DND-41 (cell line): ENCODE measurements around the gene CC2D2A.

Source experiments
- ATAC-seq: fragments of 200-7000 bp; cut with Tn5 transposase; 3 replicates; pipeline ENCODE4 v1.9.1; 2021; ENCODE audit warnings: low read depth; ENCODE audit not compliant: insufficient read depth
- DNase-seq: peaks from one replicate; pipeline ENCODE4 v3.0.0-alpha.2; 2020
- H2AFZ ChIP-seq: 2 replicates; pipeline ENCODE4 v1.6.0; 2012; ENCODE audit warnings: low read depth, low read length
- H3K27ac ChIP-seq: 2 replicates; pipeline ENCODE4 v1.5.1; 2012; ENCODE audit warnings: low read length, inconsistent platforms
- H3K27me3 ChIP-seq: fragments of 200-600 bp; sonication (generic); 2 replicates; pipeline ENCODE4 v1.6.0; 2012; ENCODE audit warnings: low read length, mild to moderate bottlenecking, inconsistent platforms; ENCODE audit not compliant: insufficient read depth, poor library complexity
- H3K36me3 ChIP-seq: 2 replicates; pipeline ENCODE4 v1.5.1; 2012; ENCODE audit warnings: low read length, inconsistent platforms; ENCODE audit not compliant: insufficient read depth
- H3K4me1 ChIP-seq: 2 replicates; pipeline ENCODE4 v1.5.1; 2012; ENCODE audit warnings: mild to moderate bottlenecking, low read length; ENCODE audit not compliant: insufficient read depth
- H3K4me2 ChIP-seq: 2 replicates; pipeline ENCODE4 v1.6.0; 2012; ENCODE audit warnings: mild to moderate bottlenecking, moderate library complexity, low read length, inconsistent platforms; ENCODE audit not compliant: insufficient read depth
- H3K4me3 ChIP-seq, 2 experiments: fragments of 200-600 bp in 1 of 2; shearing (Covaris generic) in 1 of 2; 2 replicates each; pipeline ENCODE4 v1.5.1; 2012 to 2016; ENCODE audit warnings: inconsistent platforms in 2 of 2, low read length in 2 of 2, mild to moderate bottlenecking in 2 of 2, low read depth in 1 of 2, moderate library complexity in 1 of 2
- H3K79me2 ChIP-seq: 2 replicates; pipeline ENCODE4 v1.6.0; 2012; ENCODE audit warnings: low read length, inconsistent platforms; ENCODE audit not compliant: insufficient read depth
- H3K9ac ChIP-seq: 2 replicates; pipeline ENCODE4 v1.6.0; 2012; ENCODE audit warnings: low read depth, mild to moderate bottlenecking, inconsistent platforms, low read length, moderate library complexity
- H3K9me3 ChIP-seq: 2 replicates; pipeline ENCODE4 v1.5.1; 2012; ENCODE audit warnings: low read length, moderate library complexity, mild to moderate bottlenecking, inconsistent platforms; ENCODE audit not compliant: insufficient read depth, severe bottlenecking
- H4K20me1 ChIP-seq: 2 replicates; pipeline ENCODE4 v1.6.0; 2012; ENCODE audit warnings: low read length; ENCODE audit not compliant: insufficient read depth
- CTCF ChIP-seq: IDR thresholded peaks from 2 replicates; pipeline ENCODE4 v1.5.1; 2012; ENCODE audit warnings: borderline replicate concordance, low read length, moderate library complexity, mild to moderate bottlenecking; ENCODE audit not compliant: poor library complexity, severe bottlenecking; ENCODE audit errors: extremely low read depth
- EZH2 ChIP-seq: IDR thresholded peaks from 3 replicates; pipeline ENCODE4 v1.6.1; 2012; ENCODE audit warnings: borderline replicate concordance, low read depth, mild to moderate bottlenecking, moderate library complexity, low read length, inconsistent platforms; ENCODE audit not compliant: severe bottlenecking

CC2D2A gene

GRCh38 chr4:15544248-15544729, 74.6 kb downstream of the CC2D2A start:
- Histone ChIP-seq H3K9ac (no peak overlapping the region), H3K27me3 (no peaks in the 10 kb centered on the region), H3K4me1 (peaks cover 21% of the 10 kb centered on the region), H3K4me2 (no peak overlapping the region), H2AFZ (no peak overlapping the region), H3K27ac (no peak overlapping the region), H4K20me1 (no peaks in the 10 kb centered on the region), H3K36me3 (no peaks in the 10 kb centered on the region), H3K9me3 (no peaks in the 10 kb centered on the region), H3K4me3 (no peak overlapping the region), H3K79me2 (no peaks in the 10 kb centered on the region)
- DNase-seq: peak; percentile 39
- peak; percentile 38 for ATAC-seq
- TF ChIP-seq CTCF (no peak), EZH2 (no peak)

GRCh38 chr4:15545371-15545770, 75.7 kb downstream of the CC2D2A start:
- no peaks in the 10 kb centered on the region for H4K20me1 ChIP-seq
- ATAC-seq: no peak
- TF ChIP-seq EZH2: no peak
- no peak for TF ChIP-seq CTCF
- no peak overlapping the region for H3K4me2 ChIP-seq
- H3K4me3 ChIP-seq: no peak overlapping the region
- no peaks in the 10 kb centered on the region for H3K36me3 ChIP-seq
- H3K27me3 ChIP-seq: no peaks in the 10 kb centered on the region
- no peaks in the 10 kb centered on the region for H3K79me2 ChIP-seq
- DNase-seq: no peak
- no peak overlapping the region for H3K9ac ChIP-seq
- H3K27ac ChIP-seq: no peak overlapping the region
- H3K9me3 ChIP-seq: no peaks in the 10 kb centered on the region
- H2AFZ ChIP-seq: no peak overlapping the region
- H3K4me1 ChIP-seq: peaks cover 21% of the 10 kb centered on the region

- Histone ChIP-seq H3K79me2 (no peaks in the 10 kb centered on the region), H3K27me3 (no peaks in the 10 kb centered on the region), H3K27ac (peak overlapping the region; percentile 67; the same call in 1 of the 2 replicates), H3K9ac (no peak overlapping the region; the same call in 1 of the 2 replicates), H3K4me1 (peaks cover 21% of the 10 kb centered on the region), H3K36me3 (no peaks in the 10 kb centered on the region), H3K4me2 (peak overlapping the region; percentile 51), H4K20me1 (no peaks in the 10 kb centered on the region), H2AFZ (no peak overlapping the region), H3K9me3 (no peaks in the 10 kb centered on the region), H3K4me3 (no peak overlapping the region; a peak in 2 of 4 replicates)
- ATAC-seq (peak; percentile 99), DNase-seq (peak; percentile 72)
- TF ChIP-seq EZH2 (no peak), CTCF (no peak)
These were observed 77.7 kb downstream of the CC2D2A start for GRCh38 chr4:15547392-15547791.

- Histone ChIP-seq H3K4me3 (no peak overlapping the region), H3K27ac (no peak overlapping the region), H3K79me2 (no peaks in the 10 kb centered on the region), H2AFZ (no peak overlapping the region), H3K4me1 (peaks cover 21% of the 10 kb centered on the region), H3K4me2 (no peak overlapping the region), H3K9ac (no peak overlapping the region), H3K27me3 (no peaks in the 10 kb centered on the region), H3K36me3 (no peaks in the 10 kb centered on the region), H4K20me1 (no peaks in the 10 kb centered on the region), H3K9me3 (no peaks in the 10 kb centered on the region)
- no peak for ATAC-seq
- TF ChIP-seq CTCF (no peak), EZH2 (no peak)
- DNase-seq: no peak
These were observed 80.8 kb downstream of the CC2D2A start for GRCh38 chr4:15550491-15550890.
